ENCODE measurements around the gene VWA2.

DNA sequence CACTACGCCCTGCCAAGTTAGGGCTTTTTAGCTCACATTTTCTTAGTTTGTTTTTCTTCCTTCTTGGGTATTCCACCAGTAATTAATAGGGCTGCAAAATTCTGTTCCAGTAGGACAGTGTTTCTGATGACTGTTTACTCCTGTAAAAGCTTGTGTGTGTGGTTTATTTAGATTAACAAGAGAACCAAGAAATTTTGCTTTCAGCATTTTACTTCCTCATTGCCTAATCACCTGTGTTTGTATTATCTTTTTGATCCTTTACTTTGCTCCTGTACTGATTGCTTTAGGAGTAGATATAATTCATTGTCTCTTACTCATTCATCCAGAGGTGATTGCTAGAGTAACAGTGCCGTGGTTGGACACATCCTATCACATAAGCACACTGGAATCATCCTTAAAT lies 32.2 kb upstream of the VWA2 start:
- no peak for TF ChIP-seq LEF1 (IDR thresholded peaks at IDR 0.05; ENCODE audit: borderline replicate concordance)
- no peak for TF ChIP-seq ZNF384 (IDR thresholded peaks at IDR 0.05)
- no peak for TF ChIP-seq L3MBTL2 (conservative IDR thresholded peaks at IDR 0.05)
- TF ChIP-seq NFRKB (IDR thresholded peaks at IDR 0.05) = no peak
- no peak for TF ChIP-seq ARNT (IDR thresholded peaks at IDR 0.05)
- no peak for TF ChIP-seq TARDBP (IDR thresholded peaks at IDR 0.05)
- no peak for TF ChIP-seq FOXA1 (IDR thresholded peaks at IDR 0.05)
- no peak for TF ChIP-seq SUZ12 (IDR thresholded peaks at IDR 0.05)
- no peak for TF ChIP-seq FOXM1 (IDR thresholded peaks at IDR 0.05; ENCODE audit: borderline replicate concordance)
- TF ChIP-seq HDGF (IDR thresholded peaks at IDR 0.05; ENCODE audit: borderline replicate concordance) = no peak
- no peak for TF ChIP-seq ELF4 (IDR thresholded peaks at IDR 0.05)
- no peak for TF ChIP-seq BHLHE40 (IDR thresholded peaks at IDR 0.05; ENCODE audit: borderline replicate concordance)
- TF ChIP-seq, protein P1, sequence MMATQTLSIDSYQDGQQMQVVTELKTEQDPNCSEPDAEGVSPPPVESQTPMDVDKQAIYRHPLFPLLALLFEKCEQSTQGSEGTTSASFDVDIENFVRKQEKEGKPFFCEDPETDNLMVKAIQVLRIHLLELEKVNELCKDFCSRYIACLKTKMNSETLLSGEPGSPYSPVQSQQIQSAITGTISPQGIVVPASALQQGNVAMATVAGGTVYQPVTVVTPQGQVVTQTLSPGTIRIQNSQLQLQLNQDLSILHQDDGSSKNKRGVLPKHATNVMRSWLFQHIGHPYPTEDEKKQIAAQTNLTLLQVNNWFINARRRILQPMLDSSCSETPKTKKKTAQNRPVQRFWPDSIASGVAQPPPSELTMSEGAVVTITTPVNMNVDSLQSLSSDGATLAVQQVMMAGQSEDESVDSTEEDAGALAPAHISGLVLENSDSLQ (IDR thresholded peaks at IDR 0.05) = no peak
- TF ChIP-seq CTBP1 (IDR thresholded peaks at IDR 0.05; ENCODE audit: borderline replicate concordance) = no peak

All from HEK293T (cell line).